ENCODE data around the gene COMTD1.
"Not testable (repeated sequence)": the region's sequence is repeated elsewhere in the genome, so short reads cannot be mapped to it uniquely, and the experiment has no call there.

The COMTD1 gene

DNA sequence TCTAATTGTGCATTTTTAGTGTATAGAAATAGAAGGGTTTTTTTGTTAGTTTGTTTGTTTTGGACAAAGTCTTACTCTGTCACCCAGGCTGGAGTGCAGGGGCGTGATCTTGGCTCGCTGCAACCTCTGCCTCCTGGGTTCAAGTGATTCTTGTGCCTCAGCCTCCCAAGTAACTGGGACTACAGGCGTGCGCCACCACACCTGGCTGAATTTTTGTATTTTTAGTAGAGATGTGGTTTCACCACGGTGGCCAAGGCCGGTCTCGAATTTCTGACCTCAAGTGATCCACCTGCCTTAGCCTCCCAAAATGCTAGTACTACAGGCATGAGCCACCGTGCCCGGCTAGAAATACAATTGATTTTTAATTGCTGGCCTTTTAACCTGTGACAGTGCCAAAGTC is 47.2 kb downstream of the COMTD1 start:
- H3K4me3 ChIP-seq (ENCODE audit: low read length); H3K9ac ChIP-seq (ENCODE audit: low read length); H3K9me3 ChIP-seq (ENCODE audit: control insufficient read depth, low read length); H3K36me3 ChIP-seq (ENCODE audit: control insufficient read depth, insufficient read depth, low read length, severe bottlenecking); H3K27me3 ChIP-seq (replicated peaks; ENCODE audit: control insufficient read depth, insufficient read depth, low read length); DNase-seq (ENCODE audit: low read depth): not testable (repeated sequence)
- H3K4me1 ChIP-seq (ENCODE audit: control insufficient read depth, insufficient read depth, low read length) = peaks cover 32% of the 10 kb centered on the region

DNA sequence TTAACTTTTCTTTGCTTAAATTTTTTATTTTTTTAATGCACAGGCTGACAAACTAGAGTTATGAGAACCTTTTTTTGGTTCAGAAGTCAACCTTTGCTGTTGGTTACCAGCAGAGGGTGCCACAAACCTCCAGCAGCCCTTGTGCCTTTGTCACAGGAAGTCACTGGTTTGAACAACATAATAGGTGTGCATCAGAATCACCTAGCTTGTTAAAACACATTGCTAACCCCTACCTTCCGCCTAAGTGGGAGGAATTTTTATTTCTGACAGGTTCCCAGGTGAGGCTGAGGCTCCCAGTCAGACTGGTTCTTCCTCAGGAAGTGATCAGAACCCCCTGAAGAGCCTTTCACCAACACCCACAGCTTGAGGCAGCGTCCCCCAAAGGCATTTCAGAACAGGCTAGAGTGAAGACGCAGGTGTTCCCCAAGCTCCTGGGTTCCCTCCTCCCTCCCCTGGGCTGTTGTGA is 47.8 kb downstream of the COMTD1 start:
- Histone ChIP-seq H3K4me1 (ENCODE audit: control insufficient read depth, insufficient read depth, low read length) (peaks cover 31% of the 10 kb centered on the region), H3K27me3 (replicated peaks; ENCODE audit: control insufficient read depth, insufficient read depth, low read length) (no peaks in the 10 kb centered on the region)

DNA sequence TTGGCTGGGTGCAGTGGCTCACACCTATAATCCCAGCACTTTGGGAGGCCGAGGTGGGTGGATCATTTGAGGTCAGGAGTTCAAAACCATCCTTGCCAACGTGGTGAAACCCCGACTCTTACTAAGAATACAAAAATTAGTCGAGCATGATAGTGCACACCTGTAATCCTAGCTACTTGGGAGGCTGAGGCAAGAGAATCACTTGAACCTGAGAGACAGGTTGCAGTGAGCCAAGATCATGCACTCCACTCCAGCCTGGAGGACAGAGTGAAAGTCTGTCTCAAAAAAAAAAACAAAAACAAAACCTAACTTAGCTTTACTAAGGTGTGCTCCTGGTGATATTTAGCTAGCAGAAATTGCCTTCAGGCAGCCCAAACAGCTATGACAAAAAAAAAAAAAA is 49.4 kb downstream of the COMTD1 start:
- no peaks in the 10 kb centered on the region for H3K27me3 ChIP-seq (replicated peaks; ENCODE audit: control insufficient read depth, insufficient read depth, low read length)
- DNase-seq (ENCODE audit: low read depth) = no peak
- peaks cover 12% of the 10 kb centered on the region for H3K36me3 ChIP-seq (ENCODE audit: control insufficient read depth, insufficient read depth, low read length, severe bottlenecking)
- no peaks in the 10 kb centered on the region for H3K9me3 ChIP-seq (ENCODE audit: control insufficient read depth, low read length)
- peak overlapping the region; percentile 62 for H3K4me3 ChIP-seq (ENCODE audit: low read length)
- H3K9ac ChIP-seq (ENCODE audit: low read length) = peak overlapping the region; percentile 18
- peaks cover 23% of the 10 kb centered on the region for H3K4me1 ChIP-seq (ENCODE audit: control insufficient read depth, insufficient read depth, low read length)

More for the DNA sequence above, 47.8 kb downstream of the COMTD1 start:
- Histone ChIP-seq H3K4me3 (ENCODE audit: low read length) (no peak overlapping the region), H3K36me3 (ENCODE audit: control insufficient read depth, insufficient read depth, low read length, severe bottlenecking) (no peaks in the 10 kb centered on the region), H3K9ac (ENCODE audit: low read length) (no peak overlapping the region), H3K9me3 (ENCODE audit: control insufficient read depth, low read length) (no peaks in the 10 kb centered on the region)
- DNase-seq (ENCODE audit: low read depth) = peak; percentile 74

Measured in adipocyte (in vitro differentiated cells).